Islet of Langerhans (tissue), 1 donor: ENCODE measurements around the gene KRTAP10-3.

Source experiments
- FAIRE-seq: peaks from one replicate; lab custom pipeline; 2011; peaks lifted over from hg19 to GRCh38; lab: Jason Lieb, UNC

KRTAP10-3 gene

GRCh38 chr21:44515359-44516165, 43.0 kb downstream of the KRTAP10-3 start:
- FAIRE-seq = no peak

GRCh38 chr21:44514746-44515358, 43.7 kb downstream of the KRTAP10-3 start:
- FAIRE-seq = no peak

- FAIRE-seq = no peak
Measured at GRCh38 chr21:44514218-44514520, 44.4 kb downstream of the KRTAP10-3 start.

- FAIRE-seq = no peak
Measured at GRCh38 chr21:44513389-44514217, 45.0 kb downstream of the KRTAP10-3 start.

GRCh38 chr21:44512496-44513388, 45.9 kb downstream of the KRTAP10-3 start:
- FAIRE-seq = no peak

- FAIRE-seq = no peak
Measured at GRCh38 chr21:44511938-44512275, 46.7 kb downstream of the KRTAP10-3 start.

- FAIRE-seq = no peak
Measured at GRCh38 chr21:44511219-44511937, 47.2 kb downstream of the KRTAP10-3 start.

GRCh38 chr21:44510508-44511218, 47.9 kb downstream of the KRTAP10-3 start:
- no peak for FAIRE-seq

- no peak for FAIRE-seq
Measured at GRCh38 chr21:44510109-44510507, 48.5 kb downstream of the KRTAP10-3 start.

GRCh38 chr21:44509539-44509938, 49.1 kb downstream of the KRTAP10-3 start:
- FAIRE-seq = no peak

GRCh38 chr21:44508711-44509445, 49.7 kb downstream of the KRTAP10-3 start:
- FAIRE-seq = no peak

GRCh38 chr21:44508426-44508710, 50.2 kb downstream of the KRTAP10-3 start:
- FAIRE-seq = no peak
